ENCODE results near the gene WNT9A. TPM values are rescaled to one million over a fixed set of nuclear protein-coding genes. Genes with fewer than 3 reads are reported as not detected.
"Not testable (repeated sequence)": the region's sequence is repeated elsewhere in the genome, so short reads cannot be mapped to it uniquely, and the experiment has no call there.

WNT9A gene
- 1 to 10 TPM; 1.4 to 2.0 TPM for total RNA-seq

- H3K36me3 ChIP-seq: no peaks in the 10 kb centered on the region
- H3K27ac ChIP-seq: peak within 1 kb of the TSS; percentile 62 to 70
- DNase-seq (ENCODE audit: low spot score): no peak
- intact Hi-C loops (cut with DNase I): loop anchor here (5.0 kb wide), 2 partner anchors 134 to 466 kb away; partner anchors contain the start of gene ARF1
- TF ChIP-seq POLR2A (IDR thresholded peaks at IDR 0.05): peak; percentile 36
- TF ChIP-seq POLR2AphosphoS5 (IDR thresholded peaks at IDR 0.05): no peak
- no peaks in the 10 kb centered on the region for H3K9me3 ChIP-seq
- 0% methylated on average over 18 of the region's 120 CpGs for WGBS
- H3K27me3 ChIP-seq (replicated peaks; ENCODE audit: insufficient read depth): no peaks in the 10 kb centered on the region
- H3K4me3 ChIP-seq: peak within 1 kb of the TSS; percentile 43 to 51
- H3K4me1 ChIP-seq (replicated peaks): peaks cover 13% of the 10 kb centered on the region
Measured at GRCh38 chr1:227947676-227948492, at the start of gene WNT9A. WNT9A (minus strand) TSS chr1:227947932; CDS start chr1:227947887, 45 bp downstream.

- H3K4me3 ChIP-seq: no peak overlapping the region
- intact Hi-C loops (cut with DNase I): no loop called here
- no peaks in the 10 kb centered on the region for H3K9me3 ChIP-seq
- peak; percentile 60 for DNase-seq (ENCODE audit: low spot score)
- no peak overlapping the region for H3K27ac ChIP-seq
- no peaks in the 10 kb centered on the region for H3K36me3 ChIP-seq
- WGBS: 18% methylated on average over 1 of the region's 1 CpG
- no peaks in the 10 kb centered on the region for H3K27me3 ChIP-seq (replicated peaks; ENCODE audit: insufficient read depth)
- no peak for TF ChIP-seq POLR2A (IDR thresholded peaks at IDR 0.05)
- TF ChIP-seq CTCF (IDR thresholded peaks at IDR 0.05): no peak
- peak; percentile 55 for TF ChIP-seq POLR2AphosphoS5 (IDR thresholded peaks at IDR 0.05)
- no peaks in the 10 kb centered on the region for H3K4me1 ChIP-seq (replicated peaks)
Measured at GRCh38 chr1:227996187-227996950, 48.6 kb upstream of the WNT9A start.

GRCh38 chr1:227994632-227995300 is 47.0 kb upstream of the WNT9A start:
- Histone ChIP-seq H3K4me1 (replicated peaks) (no peaks in the 10 kb centered on the region), H3K36me3 (no peaks in the 10 kb centered on the region), H3K4me3 (no peak overlapping the region), H3K27me3 (replicated peaks; ENCODE audit: insufficient read depth) (no peaks in the 10 kb centered on the region), H3K9me3 (no peaks in the 10 kb centered on the region), H3K27ac (no peak overlapping the region)
- WGBS: 38% methylated on average over 7 of the region's 7 CpGs
- DNase-seq (ENCODE audit: low spot score): no peak
- TF ChIP-seq POLR2AphosphoS5 (IDR thresholded peaks at IDR 0.05): no peak
- TF ChIP-seq POLR2A (IDR thresholded peaks at IDR 0.05): no peak
- TF ChIP-seq CTCF (IDR thresholded peaks at IDR 0.05): no peak
- intact Hi-C loops (cut with DNase I): no loop called here

GRCh38 chr1:227987181-227987580 is 39.4 kb upstream of the WNT9A start:
- intact Hi-C loops (cut with DNase I): no loop called here
- Histone ChIP-seq H3K27me3 (replicated peaks; ENCODE audit: insufficient read depth) (no peaks in the 10 kb centered on the region), H3K36me3 (no peaks in the 10 kb centered on the region), H3K9me3 (no peaks in the 10 kb centered on the region), H3K4me3 (no peak overlapping the region), H3K27ac (no peak overlapping the region), H3K4me1 (replicated peaks) (no peaks in the 10 kb centered on the region)
- 99% methylated on average over 2 of the region's 2 CpGs for WGBS
- DNase-seq (ENCODE audit: low spot score): no peak
- TF ChIP-seq POLR2AphosphoS5 (IDR thresholded peaks at IDR 0.05) (no peak), POLR2A (IDR thresholded peaks at IDR 0.05) (no peak), CTCF (IDR thresholded peaks at IDR 0.05) (no peak)

GRCh38 chr1:227975583-227976283 is 28.0 kb upstream of the WNT9A start:
- H3K4me3 ChIP-seq; H3K27ac ChIP-seq; H3K27me3 ChIP-seq (replicated peaks; ENCODE audit: insufficient read depth); H3K9me3 ChIP-seq; H3K4me1 ChIP-seq (replicated peaks); DNase-seq (ENCODE audit: low spot score); intact Hi-C loops (cut with DNase I); H3K36me3 ChIP-seq: not testable (repeated sequence)
- WGBS: 76% methylated on average over 16 of the region's 21 CpGs

- 93% methylated on average over 30 of the region's 32 CpGs for WGBS
Measured at GRCh38 chr1:227973724-227974288, 26.1 kb upstream of the WNT9A start.

GRCh38 chr1:227972843-227973374 is 25.2 kb upstream of the WNT9A start:
- DNase-seq (ENCODE audit: low spot score); H3K36me3 ChIP-seq; H3K9me3 ChIP-seq; H3K4me1 ChIP-seq (replicated peaks); H3K27me3 ChIP-seq (replicated peaks; ENCODE audit: insufficient read depth); H3K27ac ChIP-seq; H3K4me3 ChIP-seq; intact Hi-C loops (cut with DNase I): not testable (repeated sequence)
- 86% methylated on average over 19 of the region's 22 CpGs for WGBS

More at GRCh38 chr1:227973724-227974288, 26.1 kb upstream of the WNT9A start:
- H3K9me3 ChIP-seq; H3K4me3 ChIP-seq; H3K36me3 ChIP-seq; DNase-seq (ENCODE audit: low spot score); H3K4me1 ChIP-seq (replicated peaks); intact Hi-C loops (cut with DNase I); H3K27me3 ChIP-seq (replicated peaks; ENCODE audit: insufficient read depth); H3K27ac ChIP-seq: not testable (repeated sequence)
